ENCODE measurements around the gene AUP1.

The AUP1 gene

DNA sequence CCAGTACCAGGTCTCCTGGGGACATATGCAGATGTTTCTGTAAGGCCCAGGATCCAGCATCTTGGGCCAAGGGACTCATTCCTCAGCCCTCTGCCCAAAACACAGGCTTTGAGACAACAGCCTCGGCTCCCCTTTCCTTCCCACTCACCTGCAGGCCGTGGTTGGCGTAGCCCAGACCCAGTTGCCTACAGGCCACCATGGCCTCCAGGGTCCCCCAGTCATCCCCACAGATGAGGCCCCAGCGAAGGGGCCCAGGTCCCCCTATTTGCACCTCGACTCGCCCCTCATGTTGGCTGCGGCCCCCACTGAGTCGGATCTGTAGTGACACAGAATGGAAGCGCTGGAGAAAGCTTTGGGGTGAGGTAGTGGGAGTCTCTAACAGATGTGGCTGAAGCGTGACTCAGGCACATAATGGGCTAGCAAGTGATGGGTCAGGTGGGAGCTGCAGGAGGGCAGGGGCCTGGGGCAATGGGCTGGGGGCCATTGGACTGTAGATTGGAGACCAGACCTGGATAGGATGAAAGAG is 6.0 kb upstream of the AUP1 start:
- no peak for DNase-seq

DNA sequence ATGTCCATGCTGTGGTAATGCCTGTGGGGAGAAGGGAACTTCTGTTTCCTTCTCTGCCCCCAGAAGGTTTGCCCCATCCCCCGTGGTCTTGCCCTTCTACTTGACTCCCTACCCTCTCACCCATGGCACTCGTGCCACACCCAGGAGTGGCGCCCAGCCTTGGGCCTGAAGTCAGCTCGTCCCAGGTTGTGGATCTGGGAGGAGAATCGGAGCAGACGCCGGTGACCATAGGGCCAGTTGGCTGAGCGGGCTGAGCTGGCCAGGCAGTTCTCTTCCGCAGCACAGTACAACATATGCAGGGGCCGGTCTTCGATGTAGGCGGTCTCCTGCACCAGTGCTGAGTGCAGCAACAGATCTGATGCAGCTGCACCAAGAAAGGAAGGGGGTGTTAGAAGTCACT is 4.9 kb upstream of the AUP1 start:
- DNase-seq, result no peak

DNA sequence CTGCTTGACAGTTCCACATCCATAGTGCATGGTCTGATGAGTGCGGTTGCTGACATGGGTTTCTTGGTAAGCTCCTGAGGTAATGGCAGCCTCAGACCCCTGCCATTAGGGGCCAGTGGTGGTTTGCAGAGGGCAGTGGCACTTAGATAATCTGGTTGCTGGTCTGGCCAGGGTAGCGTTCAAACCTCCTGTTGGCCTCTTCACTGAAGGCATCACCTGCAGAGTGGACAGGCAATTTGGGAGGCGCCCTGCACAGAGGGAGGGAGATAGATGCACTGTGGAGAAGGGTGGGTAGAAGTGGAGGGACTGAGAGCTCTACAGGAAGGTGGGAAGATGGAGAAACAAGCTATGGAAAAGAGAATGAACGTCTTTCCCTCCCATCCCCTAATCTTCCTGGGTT is 4.0 kb upstream of the AUP1 start:
- DNase-seq, result no peak

DNA sequence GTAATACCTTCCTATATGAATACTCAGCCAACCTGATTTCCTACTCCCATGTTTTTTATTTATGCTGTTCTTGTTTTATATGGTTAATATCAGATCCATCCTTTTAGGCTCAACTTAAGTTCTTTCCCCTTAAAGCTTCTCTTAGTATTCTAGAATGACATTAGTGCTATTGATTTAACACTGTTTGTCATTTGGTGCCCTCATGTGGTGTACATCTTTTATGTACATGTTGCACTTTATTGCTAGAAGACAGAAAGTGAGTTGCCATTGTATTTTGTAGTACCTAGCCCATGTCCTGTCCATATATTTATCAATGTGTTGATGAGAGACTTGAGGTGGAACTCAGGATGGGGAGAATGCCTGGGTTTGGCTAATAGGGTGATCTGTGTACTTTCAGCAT is 2.7 kb upstream of the AUP1 start:
- no peak for DNase-seq

DNA sequence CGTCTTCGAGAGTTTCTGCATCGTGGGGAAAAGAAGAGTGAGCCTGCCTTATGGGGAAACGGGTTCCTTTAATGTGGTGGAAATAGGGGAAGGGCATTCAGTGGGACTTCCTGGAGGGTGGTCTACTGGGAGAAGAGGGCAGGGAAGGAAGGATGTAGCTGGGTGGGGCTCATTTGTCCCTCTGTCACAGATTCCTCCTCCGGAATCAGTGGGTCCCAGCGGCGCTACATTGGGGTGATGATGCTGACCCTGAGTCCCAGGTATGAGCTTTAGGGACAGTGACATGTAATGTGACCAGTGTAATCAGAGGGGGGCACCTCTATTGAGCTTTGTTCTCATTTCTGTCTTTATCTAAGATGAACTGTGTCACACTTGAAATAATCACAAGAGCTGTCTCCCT is 2.2 kb upstream of the AUP1 start:
- no peak for DNase-seq

DNA sequence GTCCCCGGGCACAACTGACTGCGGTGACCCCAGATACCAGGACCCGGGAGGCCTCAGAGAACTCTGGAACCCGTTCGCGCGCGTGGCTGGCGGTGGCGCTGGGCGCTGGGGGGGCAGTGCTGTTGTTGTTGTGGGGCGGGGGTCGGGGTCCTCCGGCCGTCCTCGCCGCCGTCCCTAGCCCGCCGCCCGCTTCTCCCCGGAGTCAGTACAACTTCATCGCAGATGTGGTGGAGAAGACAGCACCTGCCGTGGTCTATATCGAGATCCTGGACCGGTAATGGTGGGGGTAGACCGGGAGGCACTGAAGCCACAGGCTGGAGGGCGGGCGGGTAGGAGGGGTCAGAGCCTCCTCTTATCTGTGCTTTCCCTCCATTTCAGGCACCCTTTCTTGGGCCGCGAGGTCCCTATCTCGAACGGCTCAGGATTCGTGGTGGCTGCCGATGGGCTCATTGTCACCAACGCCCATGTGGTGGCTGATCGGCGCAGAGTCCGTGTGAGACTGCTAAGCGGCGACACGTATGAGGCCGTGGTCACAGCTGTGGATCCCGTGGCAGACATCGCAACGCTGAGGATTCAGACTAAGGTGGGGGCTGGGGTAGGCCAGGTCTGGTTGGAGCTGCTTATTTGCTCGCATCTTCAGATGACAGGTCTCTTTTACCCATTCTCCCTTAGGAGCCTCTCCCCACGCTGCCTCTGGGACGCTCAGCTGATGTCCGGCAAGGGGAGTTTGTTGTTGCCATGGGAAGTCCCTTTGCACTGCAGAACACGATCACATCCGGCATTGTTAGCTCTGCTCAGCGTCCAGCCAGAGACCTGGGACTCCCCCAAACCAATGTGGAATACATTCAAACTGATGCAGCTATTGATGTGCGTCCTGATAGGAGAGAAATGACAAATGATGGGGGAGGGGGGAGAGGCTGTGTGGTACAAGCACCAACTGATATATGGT is 1.0 kb upstream of the AUP1 start:
- DNase-seq, result peak; percentile 65

DNA sequence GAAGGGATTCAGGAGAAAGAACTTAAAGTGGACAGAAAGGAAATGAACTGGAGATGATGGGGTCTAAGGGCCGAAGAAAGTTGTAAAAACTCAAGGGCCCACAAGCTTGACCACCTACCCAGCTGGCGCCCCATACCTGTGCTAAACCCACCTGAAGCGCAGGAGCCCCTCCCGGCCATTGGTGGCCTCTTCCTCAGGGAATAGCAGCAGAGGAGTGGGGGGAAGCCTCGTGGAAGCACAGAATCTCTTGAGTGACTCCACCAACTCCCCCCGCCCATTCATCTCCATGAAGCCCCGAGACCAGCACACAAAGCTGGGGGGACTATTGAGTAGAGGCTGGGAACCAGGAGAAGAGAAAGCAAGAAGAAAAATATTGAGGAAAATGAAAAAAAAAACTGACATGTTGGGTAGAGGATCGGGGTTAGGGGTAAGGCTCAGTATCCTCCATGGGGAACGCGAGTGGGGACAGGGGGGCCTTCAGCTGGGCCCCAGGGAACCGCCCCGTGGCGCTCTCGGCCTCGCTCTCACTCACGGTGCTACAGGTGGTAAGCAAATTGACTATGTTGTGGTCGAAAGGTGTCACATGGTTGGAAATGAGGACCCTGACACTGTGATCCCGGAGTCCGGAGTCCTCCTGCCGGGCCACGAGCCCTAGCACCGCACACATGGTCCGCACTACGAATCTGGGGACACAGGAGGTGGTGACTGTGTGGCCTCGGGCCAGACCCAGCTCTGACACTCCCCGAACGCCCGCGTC is 728 bp downstream of the AUP1 start:
- DNase-seq, result no peak

DNA sequence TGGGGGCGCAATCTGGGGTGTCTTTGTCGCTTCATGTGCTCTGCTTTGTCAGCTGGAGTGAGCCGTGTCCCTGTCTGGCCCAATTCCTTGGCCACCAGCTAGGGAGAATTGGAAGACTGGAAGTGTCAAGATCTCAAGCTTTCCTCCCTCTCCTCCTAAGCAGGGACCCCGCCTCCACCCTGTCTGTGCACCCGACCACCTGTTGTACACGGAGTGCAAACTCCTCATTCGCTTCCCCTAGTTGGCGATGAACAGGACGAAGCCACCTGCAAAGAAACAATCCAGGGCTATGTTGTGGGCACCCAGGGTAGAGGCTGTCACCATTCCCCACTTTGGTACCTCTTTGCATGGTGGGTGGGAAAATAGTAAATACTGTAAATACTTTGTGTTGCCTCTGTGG is 1.8 kb downstream of the AUP1 start:
- no peak for DNase-seq

DNA sequence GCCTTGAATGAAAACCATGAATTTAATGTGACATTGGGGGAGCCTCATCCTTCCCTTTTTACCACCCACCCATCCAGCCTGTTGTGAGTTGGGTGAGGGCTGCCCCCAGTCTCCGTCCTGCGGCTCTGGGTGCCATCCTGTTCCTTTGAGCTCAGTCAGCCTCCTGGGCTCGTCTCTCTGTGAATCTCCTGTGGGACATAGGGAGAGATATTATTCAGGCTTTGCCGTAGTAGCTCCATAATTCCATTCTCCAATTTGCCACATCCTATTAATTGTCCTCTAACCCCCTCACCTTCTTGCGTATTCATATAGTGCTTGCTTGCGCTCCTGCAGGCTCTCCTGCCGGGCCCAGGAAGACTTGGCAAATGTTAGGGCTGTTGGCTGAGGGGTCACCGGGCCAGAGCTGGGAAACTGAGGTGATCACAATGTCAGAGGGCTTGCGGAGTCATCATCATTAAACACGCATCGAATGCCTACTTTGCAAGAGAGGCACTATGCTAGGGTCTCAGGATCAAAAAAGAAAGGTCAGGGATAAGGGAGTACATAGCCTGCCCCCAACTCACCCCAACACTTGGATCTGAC is 2.8 kb downstream of the AUP1 start:
- DNase-seq, result no peak

DNA sequence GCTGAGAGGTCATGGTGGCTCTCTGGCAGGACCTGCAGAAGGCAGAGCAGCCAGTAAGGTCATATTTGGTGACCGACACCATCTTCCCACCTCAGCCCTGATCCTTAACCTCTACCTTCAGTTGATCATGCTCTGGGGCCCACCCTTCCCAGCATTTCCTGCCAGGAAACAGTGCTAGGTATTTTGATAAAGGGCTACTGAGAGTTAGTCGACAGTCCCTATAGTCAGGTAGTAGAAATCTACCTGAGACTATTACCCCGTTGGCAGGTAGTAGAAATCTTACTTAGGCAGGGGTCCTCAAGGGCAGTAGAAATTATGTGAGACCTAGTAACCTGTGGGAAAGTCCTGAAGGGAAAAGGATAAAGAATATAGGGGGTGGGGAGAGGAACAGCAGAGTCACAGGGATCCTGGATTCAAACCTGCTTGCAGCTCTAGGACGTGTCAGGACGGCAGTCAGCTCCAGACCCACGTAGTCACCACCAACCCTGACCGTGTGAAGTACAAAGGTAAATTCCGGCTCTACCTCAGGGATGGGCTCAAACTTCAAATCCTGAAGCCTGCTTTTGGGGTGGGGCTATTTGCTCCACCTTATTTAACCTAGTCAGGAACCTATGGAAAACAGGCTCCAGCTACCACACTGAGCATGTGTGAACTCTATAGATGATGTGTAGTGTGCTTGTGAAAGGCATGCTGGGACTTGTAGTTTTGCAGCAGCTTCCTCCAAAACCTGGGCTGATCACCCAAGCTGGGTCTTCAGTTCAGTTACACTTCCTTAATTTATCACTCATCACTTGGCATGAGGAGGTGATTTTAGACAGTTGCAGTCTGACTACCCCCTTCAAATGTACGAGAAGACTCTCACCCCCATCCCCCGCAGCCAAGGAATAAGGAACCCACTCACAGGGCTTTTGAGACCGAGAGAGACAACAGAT is 3.5 kb downstream of the AUP1 start, which contains the start of gene DQX1:
DQX1 (minus strand) TSS at position 515 of the 932 bp plus-strand sequence; CDS start at position 13, 502 bp downstream.
- DNase-seq, result no peak

DNA sequence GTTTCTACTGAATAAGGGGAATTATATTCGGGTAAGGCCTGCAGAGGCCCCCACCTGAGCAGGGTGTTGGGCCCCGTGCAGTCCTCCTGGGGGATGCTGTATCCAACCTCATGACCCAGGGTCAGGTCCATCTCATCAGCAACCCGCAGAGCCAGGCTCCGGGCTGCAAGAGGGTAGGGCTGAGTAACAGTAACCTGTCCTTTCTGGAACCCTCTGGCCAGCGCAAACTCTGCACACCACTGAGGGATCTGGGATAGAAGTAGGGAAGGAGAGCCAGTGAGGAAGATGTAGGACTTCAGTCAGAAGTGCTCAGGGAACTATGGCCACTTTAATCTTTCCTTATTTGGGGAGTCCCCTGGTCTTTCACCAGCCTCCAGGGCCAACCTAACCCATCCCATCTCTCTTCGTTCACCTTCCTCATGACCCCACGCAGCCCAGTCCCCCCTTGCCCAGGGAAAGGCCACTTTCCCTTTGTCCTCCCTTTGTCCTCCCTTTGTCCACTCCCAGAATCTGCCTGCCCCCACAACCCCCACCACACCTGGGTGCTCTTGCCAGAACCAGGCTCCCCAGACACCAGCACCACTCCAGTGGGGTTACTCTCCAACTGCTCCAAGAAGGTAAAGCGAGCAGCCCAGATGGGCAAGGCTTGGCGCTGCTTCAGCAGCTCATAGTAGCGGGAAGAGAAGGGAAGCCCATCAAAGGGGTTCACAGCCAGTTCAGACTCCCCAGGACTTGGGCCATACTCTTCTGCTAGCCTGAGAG is 4.4 kb downstream of the AUP1 start:
- DNase-seq, result no peak

DNA sequence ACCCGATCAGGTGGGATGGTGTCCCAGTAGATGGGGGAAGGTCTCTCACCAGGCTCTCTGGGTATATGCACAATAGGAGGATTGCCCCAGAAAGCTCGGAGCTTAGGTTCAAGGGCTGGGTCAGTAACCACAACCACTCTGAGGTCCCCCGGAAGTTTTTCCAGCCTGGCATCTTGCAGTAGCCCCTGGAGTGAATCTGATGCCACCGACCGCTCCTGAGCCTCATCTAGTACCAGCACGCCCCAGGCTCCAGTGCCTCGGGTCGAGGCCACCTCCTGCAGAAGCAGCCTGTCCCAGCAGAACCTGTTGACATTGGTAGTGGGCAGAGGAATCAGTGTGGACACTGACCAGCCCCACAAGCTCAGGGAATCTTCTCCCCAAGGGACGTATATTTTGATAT is 5.5 kb downstream of the AUP1 start:
- DNase-seq, result no peak

DNA sequence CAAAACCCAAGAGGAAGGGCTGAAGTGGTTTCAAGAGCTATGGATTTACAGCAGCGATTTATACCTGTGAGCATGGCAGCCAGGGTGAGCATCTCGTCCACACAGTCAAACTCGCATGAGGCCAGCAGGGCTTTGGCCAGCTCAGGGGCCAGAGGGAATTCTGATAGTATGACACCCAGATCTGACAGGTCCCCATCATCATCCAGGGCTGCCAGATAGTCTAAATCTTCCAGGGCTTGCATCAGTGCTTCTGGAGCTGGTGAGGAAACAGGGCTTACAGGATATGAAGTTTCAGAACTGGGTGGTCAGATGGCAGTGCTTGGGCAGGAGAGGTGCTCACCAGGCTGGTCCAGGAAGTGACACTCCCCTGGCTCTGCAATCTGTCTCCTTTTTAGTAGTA is 7.0 kb downstream of the AUP1 start:
- DNase-seq, result no peak

DNA sequence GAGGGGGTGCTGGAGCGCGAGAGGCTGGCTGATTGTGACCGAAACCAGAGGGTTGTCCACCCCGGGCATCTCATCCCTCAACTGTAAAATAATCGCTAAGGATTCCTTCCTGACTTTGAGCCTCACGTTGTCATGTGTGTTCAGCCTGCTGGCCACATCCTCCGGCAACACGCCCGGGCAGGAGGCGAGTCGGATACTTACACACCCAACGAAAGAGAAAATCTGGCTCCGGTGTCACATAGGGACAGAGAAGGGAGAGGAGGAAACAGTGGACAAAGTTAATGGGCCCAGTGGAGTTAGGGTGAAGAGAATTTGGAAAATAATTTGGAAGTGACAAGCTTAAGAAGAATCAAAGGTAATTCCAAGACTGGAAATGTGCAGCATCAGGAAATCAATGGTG is 12.9 kb downstream of the AUP1 start:
- DNase-seq, result no peak

DNA sequence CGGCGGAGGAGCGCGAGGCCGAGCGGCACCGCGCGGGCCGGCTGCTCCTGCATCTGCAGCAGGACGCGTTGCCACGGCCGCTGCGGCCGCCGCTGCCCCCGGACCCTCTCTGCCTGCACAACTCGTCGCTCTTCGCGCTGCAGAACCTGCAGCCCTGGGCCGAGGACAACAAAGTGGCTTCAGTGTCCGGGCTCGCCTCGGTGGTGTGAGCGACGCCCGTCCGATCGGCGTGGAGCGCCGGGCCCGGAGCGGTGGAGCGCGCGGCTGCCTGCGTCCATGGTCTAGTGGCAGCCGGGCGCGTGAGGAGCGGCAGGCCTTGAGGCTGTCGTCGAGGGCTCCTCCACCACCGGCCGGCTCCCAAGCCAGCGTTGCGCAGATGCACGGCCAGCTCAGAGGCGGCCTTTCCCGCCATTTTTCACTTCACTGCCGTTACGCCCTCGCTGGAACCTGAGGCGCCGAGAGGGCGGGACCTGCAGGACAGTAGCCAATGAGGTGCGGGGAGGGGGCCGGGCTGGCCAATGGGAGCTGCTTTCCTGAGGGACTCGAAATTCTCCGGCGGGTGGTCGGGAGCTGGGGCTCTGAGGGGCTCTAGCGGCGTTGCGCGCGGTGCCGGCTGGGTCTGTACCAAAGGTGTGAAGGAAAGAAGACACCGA is 13.4 kb downstream of the AUP1 start:
- peak; percentile 80 for DNase-seq

DNA sequence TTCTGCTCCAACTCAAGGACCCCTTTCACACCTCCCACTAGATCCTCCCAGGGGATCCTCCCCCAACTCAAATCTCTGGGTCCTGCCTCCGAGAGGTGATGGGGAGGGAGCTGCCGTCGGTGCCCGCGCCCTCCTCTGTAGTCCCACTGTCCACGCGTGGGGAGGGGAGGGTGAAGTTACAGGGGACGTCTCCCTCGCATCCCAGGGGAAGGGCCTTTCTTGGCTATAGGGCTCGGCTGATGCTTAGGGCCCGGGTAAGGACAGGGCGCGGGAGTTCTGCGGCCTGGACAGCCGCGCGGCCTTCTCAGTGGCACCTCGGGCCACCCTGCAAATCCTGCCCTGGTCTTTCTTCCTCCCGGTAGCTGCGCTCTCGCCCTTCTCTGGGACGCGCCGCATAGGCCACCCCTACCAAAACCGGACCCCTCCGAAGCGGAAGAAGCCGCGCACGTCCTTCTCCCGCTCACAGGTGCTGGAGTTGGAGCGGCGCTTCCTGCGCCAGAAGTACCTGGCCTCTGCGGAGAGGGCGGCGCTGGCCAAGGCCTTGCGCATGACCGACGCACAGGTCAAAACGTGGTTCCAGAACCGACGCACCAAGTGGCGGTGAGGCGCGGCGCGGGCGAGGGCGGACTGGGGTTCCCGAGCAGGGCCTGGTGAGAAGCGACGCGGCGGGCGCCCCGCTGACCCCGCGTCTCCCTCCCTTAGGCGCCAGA is 14.1 kb downstream of the AUP1 start:
- DNase-seq, result no peak

DNA sequence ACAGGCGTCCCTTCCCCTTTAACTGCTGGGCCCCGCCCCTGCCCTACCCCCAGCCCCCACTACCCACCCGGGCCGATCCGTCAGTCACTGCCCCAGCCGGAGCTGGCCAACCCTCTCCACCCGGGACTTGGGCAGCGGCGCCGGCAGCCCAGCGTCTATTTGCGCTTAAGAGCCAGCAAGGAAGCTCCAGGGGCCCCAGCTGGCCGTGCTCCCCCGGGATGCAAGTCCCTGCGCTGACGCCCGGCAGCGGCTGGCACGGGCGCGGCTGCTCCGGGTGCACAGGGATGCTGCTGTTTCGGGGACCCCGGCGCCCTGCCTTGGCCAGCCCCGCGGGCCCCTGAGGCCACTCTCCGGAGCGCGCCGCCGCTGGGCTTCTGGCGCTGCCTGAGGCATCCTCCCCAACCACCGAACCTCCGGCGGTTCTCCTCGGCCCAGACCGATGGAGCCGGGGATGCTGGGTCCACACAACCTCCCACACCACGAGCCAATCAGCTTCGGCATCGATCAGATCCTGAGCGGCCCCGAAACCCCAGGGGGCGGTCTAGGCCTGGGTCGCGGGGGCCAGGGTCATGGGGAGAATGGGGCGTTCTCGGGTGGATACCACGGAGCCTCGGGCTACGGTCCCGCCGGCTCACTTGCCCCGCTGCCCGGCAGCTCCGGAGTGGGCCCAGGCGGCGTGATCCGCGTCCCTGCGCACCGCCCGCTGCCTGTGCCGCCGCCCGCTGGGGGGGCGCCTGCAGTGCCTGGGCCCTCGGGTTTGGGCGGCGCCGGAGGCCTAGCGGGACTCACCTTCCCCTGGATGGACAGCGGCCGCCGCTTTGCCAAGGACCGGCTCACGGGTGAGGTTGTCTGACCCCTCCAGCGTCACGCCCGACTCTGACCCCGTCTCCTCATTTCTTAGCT is 14.9 kb downstream of the AUP1 start, which contains the start of gene TLX2:
TLX2 (plus strand) TSS at position 83 of the 903 bp plus-strand sequence; CDS start at position 440, 357 bp downstream.
- DNase-seq, result no peak

DNA sequence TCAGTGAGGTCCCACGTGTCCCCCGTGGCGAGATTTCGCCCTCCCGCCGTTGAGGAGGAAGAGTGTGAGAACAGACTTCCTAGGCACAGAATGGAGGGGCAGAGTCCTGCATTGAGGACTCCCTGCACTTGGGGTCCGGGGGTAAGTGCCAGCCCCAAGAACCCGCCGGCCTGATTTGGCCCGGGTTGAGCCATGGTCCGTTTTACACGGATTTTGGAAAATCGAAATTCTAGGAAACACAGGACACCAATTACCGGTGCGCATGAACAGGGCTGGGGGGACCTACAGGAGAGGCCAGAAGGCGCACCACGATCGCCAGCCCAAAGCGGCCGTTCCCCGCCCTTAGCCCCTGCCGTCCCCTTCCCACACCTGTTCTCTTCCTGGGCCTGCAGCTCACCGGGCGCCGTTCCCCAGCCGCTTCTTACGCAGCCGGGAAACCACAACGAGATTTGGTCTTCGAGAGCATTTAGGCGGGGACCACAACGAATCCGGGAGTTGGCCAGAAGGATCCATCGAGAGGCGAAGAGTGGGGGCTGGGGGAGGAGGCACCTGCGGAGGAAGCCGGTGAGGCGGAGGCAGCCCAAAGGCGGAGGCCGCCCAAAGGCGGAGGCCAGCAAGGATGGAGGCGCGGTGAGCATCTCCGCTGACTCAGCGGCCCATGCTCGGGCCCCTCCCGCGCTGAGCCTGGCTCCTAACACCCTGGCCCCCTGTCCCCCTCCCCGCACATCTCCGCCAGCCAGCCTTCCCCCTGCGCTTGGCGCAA is 15.7 kb downstream of the AUP1 start:
- no peak for DNase-seq

All from right hindlimb (tissue), 1 donor.